ENCODE results near the gene ATG9A.

Gene ATG9A

GRCh38 chr2:219213486-219214071 lies 15.9 kb downstream of the ATG9A start:
- no peak for TF ChIP-seq CTCF (IDR thresholded peaks at IDR 0.05; ENCODE audit: extremely low read depth, missing control alignments)
- DNase-seq (ENCODE audit: low spot score), result no peak

DNA sequence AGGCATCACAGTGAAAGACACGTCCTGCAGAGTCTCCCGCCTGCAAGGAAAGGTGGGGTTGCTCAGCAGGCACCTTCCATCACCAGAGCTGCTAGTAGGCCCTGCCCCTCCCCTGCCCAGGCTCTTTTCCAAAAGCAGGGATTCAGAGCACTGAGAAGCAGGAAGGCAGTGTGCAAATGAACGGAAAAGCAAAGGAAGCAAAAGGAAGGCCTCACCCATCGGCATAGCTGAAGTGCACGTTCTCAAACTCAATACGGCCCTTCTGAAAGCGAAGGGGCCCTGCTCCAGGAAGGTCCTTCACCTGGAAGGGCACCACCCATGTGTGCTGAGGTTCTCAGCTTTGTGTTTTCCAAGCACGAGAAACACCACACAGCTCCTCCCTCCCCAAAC lies 16.4 kb downstream of the ATG9A start:
- DNase-seq (ENCODE audit: low spot score), result no peak
- no peak for TF ChIP-seq CTCF (IDR thresholded peaks at IDR 0.05; ENCODE audit: extremely low read depth, missing control alignments)

DNA sequence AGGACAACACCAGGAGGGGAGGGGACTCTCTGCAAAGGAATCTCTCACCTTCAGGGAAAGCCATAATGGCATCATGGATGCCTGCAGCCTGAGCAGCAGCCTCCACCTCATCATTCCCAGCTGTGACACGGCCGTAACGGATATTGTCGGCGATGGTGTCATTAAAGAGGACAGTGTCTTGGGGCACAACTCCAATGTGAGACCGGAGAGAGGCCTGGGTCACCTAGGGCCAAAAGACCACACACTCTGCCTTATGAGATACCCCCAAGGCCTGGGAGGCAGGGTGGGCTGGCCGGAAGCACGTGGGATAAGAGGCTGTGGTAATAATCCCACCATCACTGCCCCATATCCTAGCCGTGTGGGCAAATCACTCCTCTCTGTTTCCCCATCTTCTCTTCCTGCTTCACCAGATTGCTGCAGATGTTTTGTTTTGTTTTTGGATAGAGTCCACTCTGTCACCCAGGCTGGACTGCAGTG lies 18.5 kb downstream of the ATG9A start:
- TF ChIP-seq CTCF (IDR thresholded peaks at IDR 0.05; ENCODE audit: extremely low read depth, missing control alignments), result no peak
- no peak for DNase-seq (ENCODE audit: low spot score)

DNA sequence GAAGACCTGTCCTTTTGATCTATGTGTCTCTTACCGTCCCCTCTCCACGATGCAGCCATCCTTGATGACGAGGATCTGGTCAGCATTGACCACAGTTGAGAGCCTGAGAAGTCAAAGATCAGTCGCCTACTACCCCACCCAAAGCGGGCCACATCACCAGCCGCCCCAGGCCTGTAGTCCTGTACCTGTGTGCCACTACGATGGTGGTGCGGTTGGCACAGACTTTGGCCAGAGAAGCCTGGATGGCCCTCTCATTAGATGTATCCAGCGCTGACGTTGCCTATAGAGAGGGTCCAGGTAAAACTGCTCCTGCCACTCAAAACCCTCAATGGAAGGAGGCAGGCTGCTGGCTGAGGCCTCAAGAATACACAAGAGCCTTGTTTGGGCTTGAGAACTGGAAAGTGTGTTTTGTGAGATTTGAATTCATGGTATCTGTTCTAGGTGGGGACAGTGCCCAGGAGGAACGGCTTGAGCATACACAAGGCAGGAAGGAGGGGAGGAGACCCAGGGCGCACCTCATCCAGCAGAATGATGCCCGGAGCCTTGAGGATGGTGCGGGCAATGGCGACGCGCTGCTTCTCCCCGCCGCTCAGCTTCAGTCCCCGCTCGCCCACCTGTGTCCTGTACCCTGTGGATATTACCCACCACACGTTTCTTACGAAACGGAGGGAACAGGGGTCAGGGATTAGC lies 19.1 kb downstream of the ATG9A start:
- DNase-seq (ENCODE audit: low spot score), result no peak
- TF ChIP-seq CTCF (IDR thresholded peaks at IDR 0.05; ENCODE audit: extremely low read depth, missing control alignments), result no peak

- DNase-seq (ENCODE audit: low spot score), result no peak
Measured at GRCh38 chr2:219209236-219210195, 19.9 kb downstream of the ATG9A start.

GRCh38 chr2:219207884-219208740 lies 21.3 kb downstream of the ATG9A start:
- DNase-seq (ENCODE audit: low spot score), result no peak
- no peak for TF ChIP-seq CTCF (IDR thresholded peaks at IDR 0.05; ENCODE audit: extremely low read depth, missing control alignments)

More at GRCh38 chr2:219209236-219210195, 19.9 kb downstream of the ATG9A start:
- TF ChIP-seq CTCF (IDR thresholded peaks at IDR 0.05; ENCODE audit: extremely low read depth, missing control alignments), result no peak
